Keratinocyte (primary cell): ENCODE results near the gene ACTN4. TPM values are rescaled to one million over a fixed set of nuclear protein-coding genes. Genes with fewer than 3 reads are reported as not detected.

ENCODE experiments used
- DNase-seq: peaks from one replicate; pipeline ENCODE4 v3.0.0-alpha.2; 2011; ENCODE audit warnings: low read depth, missing footprints, low spot score
- FAIRE-seq: peaks from 2 replicates; lab custom pipeline; 2011; peaks lifted over from hg19 to GRCh38; lab: Jason Lieb, UNC
- H2AFZ ChIP-seq: 2 replicates; pipeline ENCODE4 v1.6.0; 2012; ENCODE audit warnings: low read length, control low read depth, inconsistent platforms; ENCODE audit not compliant: control insufficient read depth
- H3K27ac ChIP-seq: 2 replicates; pipeline ENCODE4 v1.5.1; 2011; ENCODE audit warnings: low read length; ENCODE audit not compliant: control insufficient read depth, insufficient read depth
- H3K27me3 ChIP-seq: 3 replicates; pipeline ENCODE4 v1.6.0; 2011; ENCODE audit warnings: low read length; ENCODE audit not compliant: control insufficient read depth, insufficient read depth; ENCODE audit errors: extremely low read depth
- H3K36me3 ChIP-seq, 2 experiments: 2 replicates in 1 of 2; 3 replicates in 1 of 2; pipeline ENCODE4 v1.5.1; 2011; ENCODE audit warnings: low read length in 2 of 2, mild to moderate bottlenecking in 1 of 2; ENCODE audit not compliant: control insufficient read depth in 2 of 2, insufficient read depth in 2 of 2; ENCODE audit errors: extremely low read depth in 1 of 2
- H3K4me1 ChIP-seq: 3 replicates; pipeline ENCODE4 v1.5.1; 2011; ENCODE audit warnings: low read length; ENCODE audit not compliant: control insufficient read depth, insufficient read depth; ENCODE audit errors: extremely low read depth
- H3K4me2 ChIP-seq: 3 replicates; pipeline ENCODE4 v1.6.0; 2011; ENCODE audit warnings: low read depth, low read length; ENCODE audit not compliant: control insufficient read depth, insufficient read depth; ENCODE audit errors: extremely low read depth
- H3K4me3 ChIP-seq, 3 experiments: fragments of 200-600 bp in 1 of 3; sonication (generic) in 1 of 3; 2 replicates in 2 of 3; 3 replicates in 1 of 3; pipeline ENCODE4 v1.5.1; 2011 to 2016; ENCODE audit warnings: low read length in 3 of 3, mild to moderate bottlenecking in 3 of 3, control low read depth in 2 of 3, inconsistent platforms in 1 of 3, low read depth in 1 of 3, mixed read lengths in 1 of 3, mixed run types in 1 of 3, moderate library complexity in 1 of 3; ENCODE audit not compliant: control insufficient read depth in 2 of 3, insufficient read depth in 2 of 3; ENCODE audit errors: extremely low read depth in 1 of 3
- H3K79me2 ChIP-seq: 2 replicates; pipeline ENCODE4 v1.6.0; 2012; ENCODE audit warnings: low read length; ENCODE audit not compliant: control insufficient read depth, insufficient read depth
- H3K9ac ChIP-seq: 3 replicates; pipeline ENCODE4 v1.6.0; 2011; ENCODE audit warnings: low read length; ENCODE audit not compliant: control insufficient read depth, insufficient read depth; ENCODE audit errors: extremely low read depth
- H3K9me1 ChIP-seq: 3 replicates; pipeline ENCODE4 v1.6.0; 2011; ENCODE audit warnings: low read length; ENCODE audit not compliant: control insufficient read depth, insufficient read depth; ENCODE audit errors: extremely low read depth
- H3K9me3 ChIP-seq: 2 replicates; pipeline ENCODE4 v1.5.1; 2012; ENCODE audit warnings: low read depth, low read length; ENCODE audit not compliant: control insufficient read depth
- H4K20me1 ChIP-seq: 3 replicates; pipeline ENCODE4 v1.6.0; 2011; ENCODE audit warnings: low read length; ENCODE audit not compliant: control insufficient read depth, insufficient read depth; ENCODE audit errors: extremely low read depth
- CTCF ChIP-seq, 3 experiments: IDR thresholded peaks in 1 of 3; conservative IDR thresholded peaks in 1 of 3; optimal IDR thresholded peaks in 1 of 3; 2 replicates in 2 of 3; 3 replicates in 1 of 3; pipeline versions ENCODE3 to v1.5.1; 2011; ENCODE audit warnings: low read length in 3 of 3, mild to moderate bottlenecking in 3 of 3, moderate library complexity in 2 of 3, control low read depth in 1 of 3, inconsistent platforms in 1 of 3; ENCODE audit not compliant: insufficient read depth in 2 of 3; ENCODE audit errors: extremely low read depth in 1 of 3
- EZH2 ChIP-seq: IDR thresholded peaks from one replicate; pipeline ENCODE4 v1.6.1; 2012; ENCODE audit warnings: inconsistent platforms, mild to moderate bottlenecking, low read length, moderate library complexity
- dilution Hi-C: fragments of 300-500 bp; cut with MboI; formaldehyde crosslinking; loops from one replicate; pipeline ENCODE4 v1.7.0; 2020; ENCODE audit warnings: low sequenced_read_pairs; ENCODE audit not compliant: extremely low pct_ligation_motif_present
- polyA plus RNA-seq, 5 experiments: library from polyadenylated mRNA; depleted of rRNA in 3 of 5; stranded (reverse) in 3 of 5; stranded (forward) in 1 of 5; unstranded in 1 of 5; fragments of >200 nt; gene quantifications; 1 replicate in 1 of 5; 2 replicates in 3 of 5; 3 replicates in 1 of 5; pipeline versions ENCODE4 v1.2.1 to v1.2.3, GENCODE V29; 2011 to 2012; ENCODE audit warnings: missing spikeins in 2 of 5, low read depth in 1 of 5, low replicate concordance in 1 of 5

The ACTN4 gene
- polyA plus RNA-seq, 1 donor (not counting 4 experiments of a cell fraction or from before 2014, with no cell fraction given): 463 TPM

- no peak for FAIRE-seq
These were observed 32.4 kb downstream of the ACTN4 start for GRCh38 chr19:38679839-38680238.

GRCh38 chr19:38682195-38682867 is 34.9 kb downstream of the ACTN4 start:
- Histone ChIP-seq H3K9ac (peak overlapping the region; percentile 99), H4K20me1 (no peaks in the 10 kb centered on the region), H3K27me3 (no peaks in the 10 kb centered on the region), H3K27ac (peak overlapping the region; percentile 100), H3K4me3 (peak overlapping the region in 1 of 3 experiments; percentile 3), H3K4me1 (peaks cover 66% of the 10 kb centered on the region), H3K79me2 (peaks cover 82% of the 10 kb centered on the region), H3K9me1 (peaks cover 2% of the 10 kb centered on the region), H3K36me3 (peaks cover 24 to 43% of the 10 kb centered on the region in 2 experiments), H3K9me3 (no peaks in the 10 kb centered on the region), H3K4me2 (no peak overlapping the region), H2AFZ (no peak overlapping the region)
- dilution Hi-C loops: no loop called here
- DNase-seq (no peak), FAIRE-seq (no peak)
- TF ChIP-seq CTCF (optimal IDR thresholded peaks at IDR 0.05 in 1 of 3, IDR thresholded peaks at IDR 0.05 in 1 of 3, conservative IDR thresholded peaks at IDR 0.05 in 1 of 3; ENCODE audit: extremely low read depth in 1 of 3, insufficient read depth in 2 of 3, low read length in 3 of 3) (no peak), EZH2 (no peak)

More at GRCh38 chr19:38679839-38680238, 32.4 kb downstream of the ACTN4 start:
- dilution Hi-C loops: no loop called here
- Histone ChIP-seq H3K4me1 (peaks cover 63% of the 10 kb centered on the region), H3K79me2 (peaks cover 82% of the 10 kb centered on the region), H3K9ac (no peak overlapping the region), H3K4me2 (no peak overlapping the region), H3K9me3 (no peaks in the 10 kb centered on the region), H3K27me3 (no peaks in the 10 kb centered on the region), H2AFZ (no peak overlapping the region), H3K4me3 (no peak overlapping the region), H4K20me1 (no peaks in the 10 kb centered on the region), H3K36me3 (peaks cover 27 to 34% of the 10 kb centered on the region in 2 experiments), H3K27ac (peak overlapping the region; percentile 8), H3K9me1 (peaks cover 2% of the 10 kb centered on the region)
- DNase-seq: no peak
- TF ChIP-seq EZH2 (no peak), CTCF (optimal IDR thresholded peaks at IDR 0.05 in 1 of 3, IDR thresholded peaks at IDR 0.05 in 1 of 3, conservative IDR thresholded peaks at IDR 0.05 in 1 of 3; ENCODE audit: extremely low read depth in 1 of 3, insufficient read depth in 2 of 3, low read length in 3 of 3) (no peak)
